OCI-M2 (cell line): Measurements from ENCODE around the gene PTPRG.
"Not testable (repeated sequence)": the region's sequence is repeated elsewhere in the genome, so short reads cannot be mapped to it uniquely, and the experiment has no call there.

ENCODE experiments used
- DNase-seq: peaks from one replicate; lab custom pipeline; 2025; ENCODE audit not compliant: unreplicated experiment; lab: John Stamatoyannopoulos, UW

The PTPRG gene

GRCh38 chr3:61813636-61814035, 252.3 kb downstream of the PTPRG start:
- no peak for DNase-seq

GRCh38 chr3:61814674-61815073, 253.3 kb downstream of the PTPRG start:
- no peak for DNase-seq

- not testable (repeated sequence) for DNase-seq
Observed at GRCh38 chr3:61816304-61816703, 254.9 kb downstream of the PTPRG start.

- no peak for DNase-seq
Observed at GRCh38 chr3:61819861-61820260, 258.5 kb downstream of the PTPRG start.

GRCh38 chr3:61820306-61820992, 259.1 kb downstream of the PTPRG start:
- DNase-seq, result no peak

GRCh38 chr3:61821823-61822251, 260.5 kb downstream of the PTPRG start:
- no peak for DNase-seq

- DNase-seq, result no peak
Observed at GRCh38 chr3:61822588-61822987, 261.2 kb downstream of the PTPRG start.

- no peak for DNase-seq
Observed at GRCh38 chr3:61824553-61825135, 263.3 kb downstream of the PTPRG start.

GRCh38 chr3:61826161-61826560, 264.8 kb downstream of the PTPRG start:
- no peak for DNase-seq

- DNase-seq, result no peak
Observed at GRCh38 chr3:61828184-61828874, 267.0 kb downstream of the PTPRG start.

- no peak for DNase-seq
Observed at GRCh38 chr3:61828880-61829721, 267.7 kb downstream of the PTPRG start.

- DNase-seq, result no peak
Observed at GRCh38 chr3:61829722-61830350, 268.5 kb downstream of the PTPRG start.

- DNase-seq, result no peak
Observed at GRCh38 chr3:61831973-61832372, 270.6 kb downstream of the PTPRG start.

GRCh38 chr3:61832375-61833229, 271.2 kb downstream of the PTPRG start:
- no peak for DNase-seq

GRCh38 chr3:61839256-61839655, 277.9 kb downstream of the PTPRG start:
- DNase-seq, result no peak

- DNase-seq, result no peak
Observed at GRCh38 chr3:61841111-61841845, 279.9 kb downstream of the PTPRG start.

GRCh38 chr3:61841988-61842387, 280.6 kb downstream of the PTPRG start:
- no peak for DNase-seq

- DNase-seq, result no peak
Observed at GRCh38 chr3:61844346-61844745, 283.0 kb downstream of the PTPRG start.

- DNase-seq, result no peak
Observed at GRCh38 chr3:61846488-61846887, 285.1 kb downstream of the PTPRG start.
